IPS DF 19.7 (cell line): Measurements from ENCODE around the gene HS1BP3.

Source experiments
- DNase-seq: peaks from one replicate; pipeline ENCODE4 v3.0.0-alpha.2; 2013; ENCODE audit warnings: low read depth, low spot score

Gene HS1BP3

DNA sequence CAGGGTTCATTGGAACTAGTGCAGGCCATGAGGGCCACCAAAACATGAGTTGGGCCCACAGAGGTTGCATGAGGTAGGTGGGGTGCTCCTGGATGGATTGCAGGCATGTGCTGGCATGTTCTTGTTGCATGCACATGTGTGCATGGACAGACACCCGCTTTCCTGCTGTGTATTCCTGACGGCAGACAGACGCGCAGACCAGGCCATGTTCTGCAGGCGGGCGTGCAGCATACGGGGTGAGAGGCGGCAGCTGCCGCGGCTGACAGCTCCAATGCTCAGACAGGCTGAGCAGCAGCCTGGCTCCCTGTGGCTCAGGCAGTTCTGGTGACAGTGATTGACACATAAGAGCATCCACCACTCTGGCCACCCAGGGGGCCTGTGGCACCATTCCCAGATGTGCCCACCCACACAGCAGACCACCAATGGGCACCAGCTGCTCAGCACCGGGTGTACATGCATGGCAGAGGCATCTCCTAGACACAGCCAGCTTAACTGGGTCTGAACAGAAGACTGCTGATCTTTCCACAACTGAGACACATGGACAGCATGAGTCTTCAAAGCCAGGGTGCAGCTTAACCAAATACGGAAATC, 21.2 kb downstream of the HS1BP3 start:
- no peak for DNase-seq

DNA sequence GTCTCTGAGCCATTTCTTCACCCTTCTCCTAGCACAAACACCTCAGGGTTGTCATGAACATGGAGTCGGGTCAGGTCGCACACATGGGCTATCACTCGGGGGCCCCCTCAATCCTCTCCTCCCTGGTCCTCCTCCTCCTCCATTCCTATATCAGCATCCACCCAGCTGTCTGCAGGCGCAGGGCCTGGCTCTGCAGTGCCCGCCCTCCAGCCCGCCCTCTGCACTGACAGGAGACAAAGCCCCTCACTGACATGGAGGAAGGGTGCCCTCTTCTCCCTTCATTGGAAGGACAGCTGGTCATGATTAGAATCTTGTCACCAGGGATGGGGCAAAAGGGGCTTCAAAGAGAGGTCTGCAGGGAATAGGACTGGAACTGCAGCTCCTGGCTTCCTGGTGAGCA, 21.7 kb downstream of the HS1BP3 start:
- no peak for DNase-seq

DNA sequence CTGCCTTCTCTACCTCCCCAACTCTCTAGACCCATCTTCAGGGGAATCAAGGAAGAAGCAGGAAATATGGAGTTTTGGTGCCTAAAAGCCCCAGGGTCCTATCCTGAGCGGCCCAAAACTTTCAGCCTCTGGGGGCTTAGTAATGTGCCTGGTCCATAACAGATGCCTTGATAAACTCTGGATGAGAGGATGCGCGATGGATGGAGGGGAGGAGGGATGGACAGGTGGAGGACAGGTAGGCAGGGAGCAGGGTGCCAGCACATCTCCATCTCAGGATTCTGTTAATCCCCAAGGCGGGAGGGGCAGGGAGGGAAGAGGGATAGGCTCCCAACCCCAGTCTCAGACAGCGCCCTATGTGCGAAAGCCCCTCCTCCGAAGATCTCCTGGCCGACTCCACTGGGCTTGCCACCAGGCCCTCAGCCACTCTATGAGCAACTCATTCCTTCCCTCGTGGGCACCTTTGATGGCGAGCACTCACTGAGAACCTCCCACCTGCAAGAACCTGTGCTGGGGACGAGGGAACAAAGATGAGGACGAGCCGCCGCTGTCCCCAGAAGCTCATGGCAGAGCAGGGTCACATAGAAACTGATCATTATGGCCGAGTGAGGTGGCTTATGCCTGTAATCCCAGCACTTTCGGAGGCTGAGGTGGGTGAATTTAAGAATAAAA, 23.1 kb downstream of the HS1BP3 start:
- no peak for DNase-seq

DNA sequence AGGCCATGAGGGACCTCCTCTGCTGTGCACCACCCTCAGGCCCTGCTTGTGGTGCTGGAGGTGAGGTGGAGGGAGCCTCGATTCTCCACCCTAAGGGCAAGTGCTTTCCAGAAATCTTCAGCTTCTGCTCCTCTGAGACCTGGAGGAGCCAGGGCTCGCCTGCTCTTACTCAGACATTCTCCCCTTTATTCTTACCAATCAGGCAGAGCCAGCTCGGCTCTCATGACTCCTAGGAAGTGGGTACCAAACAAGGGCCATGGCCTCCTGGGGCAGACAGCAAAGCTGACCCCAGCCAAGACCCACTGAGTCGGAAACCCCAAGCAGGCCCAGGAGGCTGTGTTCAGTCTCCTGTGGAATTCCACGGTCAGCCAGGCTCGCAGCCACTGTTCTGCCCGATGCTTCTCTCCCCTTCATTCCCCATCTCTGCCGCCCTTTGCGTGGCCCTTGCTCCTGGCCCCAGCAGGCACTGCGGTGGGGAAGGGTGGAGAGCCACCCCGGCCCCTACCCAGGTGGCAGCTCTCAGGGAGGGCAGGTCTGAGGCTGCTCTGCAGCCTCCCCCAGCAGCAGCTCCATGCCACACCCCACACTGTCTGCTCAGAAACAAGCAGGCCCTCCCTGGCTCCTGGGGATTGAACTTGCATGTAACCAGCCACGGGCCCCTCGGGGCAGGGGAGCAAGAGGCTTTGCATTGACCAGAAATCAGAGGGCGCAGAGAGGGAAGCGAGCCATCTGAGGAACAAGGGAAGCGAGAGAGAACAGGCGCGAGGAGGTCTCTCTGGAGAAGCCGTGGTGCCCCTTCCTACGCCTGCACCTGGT, 24.0 kb downstream of the HS1BP3 start:
- DNase-seq = no peak

DNA sequence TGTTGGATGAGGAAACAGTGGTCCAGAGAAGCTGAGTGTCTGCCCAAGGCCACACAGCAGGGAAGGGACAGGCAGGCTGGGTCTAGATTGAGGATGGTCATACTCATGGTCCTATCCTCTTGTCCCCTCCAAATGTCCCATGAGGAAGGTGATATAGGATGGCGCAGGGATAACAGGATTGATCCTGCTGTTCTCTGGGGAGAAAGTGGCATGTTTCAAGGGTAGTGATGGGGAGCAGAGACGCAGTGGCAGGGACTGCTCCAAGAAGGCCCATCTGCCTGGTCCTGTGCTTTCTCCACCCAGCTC, 24.6 kb downstream of the HS1BP3 start:
- no peak for DNase-seq

DNA sequence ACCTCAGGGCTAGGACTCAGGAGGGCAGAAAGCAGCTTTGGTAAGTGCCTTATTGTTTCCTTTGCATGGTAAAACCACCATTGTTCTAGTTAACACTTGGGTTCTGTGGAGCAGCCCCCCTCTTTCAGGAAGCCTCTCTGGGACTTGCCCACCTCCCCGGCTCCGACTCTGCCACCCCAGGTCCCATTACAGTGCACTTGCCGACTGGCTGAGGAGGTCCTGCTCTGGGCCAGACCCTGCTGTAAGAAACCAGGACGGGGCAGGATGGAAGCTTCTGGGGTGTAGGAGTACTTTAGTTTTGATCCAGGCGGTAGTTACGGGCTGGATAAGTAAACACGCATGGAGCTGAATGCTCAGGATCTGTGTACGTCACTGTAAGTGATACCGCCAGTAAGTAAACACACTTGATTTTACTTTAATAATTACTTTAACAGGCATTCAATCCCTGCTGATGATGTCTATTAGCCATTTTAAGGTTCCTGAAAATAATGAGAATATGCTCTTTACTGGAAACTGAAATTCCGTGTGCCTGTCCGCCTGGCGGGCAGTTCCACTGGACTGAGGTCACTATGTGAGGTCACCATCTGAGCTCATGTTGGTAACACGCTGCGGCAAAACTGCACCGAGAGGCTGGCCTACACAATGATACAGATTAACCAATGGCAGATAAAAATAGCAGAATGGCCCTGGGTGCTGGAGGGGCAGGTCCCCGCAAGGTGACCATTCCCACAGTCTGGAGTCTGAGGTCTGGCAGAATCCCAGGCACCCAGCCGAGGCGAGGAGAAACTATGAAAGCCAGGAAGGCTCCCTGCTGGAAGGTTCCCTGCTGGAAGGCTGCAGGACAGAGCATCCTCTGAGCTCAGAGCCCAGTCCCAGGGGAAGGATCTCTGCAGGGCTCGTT, 25.2 kb downstream of the HS1BP3 start:
- DNase-seq = no peak

DNA sequence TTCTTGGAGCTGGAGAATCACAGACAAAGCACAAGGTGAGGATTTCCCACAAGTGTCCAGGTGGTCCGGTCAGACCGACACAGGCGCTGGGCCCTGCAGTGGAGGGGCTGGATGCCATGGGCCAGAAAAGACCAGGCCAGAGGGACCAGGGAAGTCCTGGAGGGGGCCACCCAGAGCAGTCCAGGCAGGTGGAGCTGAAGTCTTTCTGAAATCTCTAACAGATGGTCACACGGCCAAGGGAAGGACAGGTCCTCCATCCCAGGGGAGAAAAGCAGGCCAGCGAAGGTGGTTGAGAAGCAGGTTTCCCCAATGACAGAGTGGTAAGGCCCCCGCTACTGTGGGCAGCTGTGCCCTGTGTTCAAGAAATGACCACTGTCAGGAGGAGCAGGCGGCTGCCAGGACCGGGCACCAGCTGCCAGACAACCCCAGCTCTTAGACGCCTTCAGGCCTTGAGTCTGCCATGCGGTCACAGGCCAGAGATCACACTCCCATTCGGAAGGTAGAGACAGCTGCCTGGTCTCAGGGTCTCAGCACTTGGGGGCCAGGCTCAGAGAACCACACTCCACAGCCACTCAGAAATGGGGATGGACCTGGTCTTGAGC, 25.9 kb downstream of the HS1BP3 start:
- DNase-seq = no peak

DNA sequence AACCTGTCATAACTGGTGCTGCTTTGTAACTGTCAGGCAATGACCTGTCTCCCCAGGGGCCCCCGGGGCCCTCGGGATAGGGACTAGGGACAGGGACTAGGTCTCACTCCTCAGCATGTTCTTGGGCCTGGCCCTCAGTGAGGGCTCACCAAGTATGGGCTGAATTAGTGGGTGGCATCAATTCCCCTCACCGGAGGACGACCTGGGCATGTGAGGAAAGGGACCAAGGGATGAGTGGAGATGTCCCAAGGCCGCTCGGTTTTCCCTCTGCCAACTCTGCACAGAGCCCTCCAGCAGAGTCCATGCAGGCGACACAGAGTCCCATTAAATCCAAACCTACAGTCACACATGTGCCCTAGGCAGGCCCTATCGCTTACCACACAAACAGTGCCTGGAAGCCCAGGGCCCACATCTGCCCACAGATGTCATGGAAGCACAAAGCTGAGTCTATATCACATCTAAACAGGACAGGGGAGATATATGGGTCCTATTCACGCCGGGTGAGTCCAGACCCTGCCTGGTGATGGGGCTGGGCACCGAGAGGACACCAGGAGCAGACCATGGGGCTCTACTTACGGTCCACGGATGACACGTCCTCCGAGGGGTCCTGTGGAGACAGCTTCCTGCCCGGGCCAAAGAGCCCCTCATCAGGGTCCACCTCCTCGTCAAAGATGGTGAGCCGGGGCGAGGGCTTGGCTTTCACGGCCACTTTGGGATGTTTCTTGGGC, 26.6 kb downstream of the HS1BP3 start:
- no peak for DNase-seq

DNA sequence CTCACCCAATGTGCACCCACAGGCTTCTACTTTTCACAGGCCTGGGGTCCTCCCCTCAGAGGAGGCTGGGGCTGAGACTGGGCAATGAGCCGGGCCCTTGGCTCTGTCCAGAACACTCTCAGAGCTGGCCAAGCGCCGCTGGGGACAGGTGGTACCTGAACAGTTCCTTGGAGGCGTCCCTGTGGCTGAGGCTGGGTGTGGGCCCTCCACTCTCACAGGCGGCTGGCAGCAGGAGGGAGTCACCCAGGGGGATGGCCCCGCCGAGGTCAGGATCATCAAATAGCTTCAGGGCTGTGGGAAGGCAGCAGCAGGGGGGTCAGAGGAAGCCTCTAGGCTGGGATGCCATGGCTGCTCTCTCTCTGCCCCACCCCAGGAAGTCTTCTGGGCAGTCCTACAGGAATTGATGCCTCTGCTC, 27.1 kb downstream of the HS1BP3 start:
- DNase-seq = no peak

DNA sequence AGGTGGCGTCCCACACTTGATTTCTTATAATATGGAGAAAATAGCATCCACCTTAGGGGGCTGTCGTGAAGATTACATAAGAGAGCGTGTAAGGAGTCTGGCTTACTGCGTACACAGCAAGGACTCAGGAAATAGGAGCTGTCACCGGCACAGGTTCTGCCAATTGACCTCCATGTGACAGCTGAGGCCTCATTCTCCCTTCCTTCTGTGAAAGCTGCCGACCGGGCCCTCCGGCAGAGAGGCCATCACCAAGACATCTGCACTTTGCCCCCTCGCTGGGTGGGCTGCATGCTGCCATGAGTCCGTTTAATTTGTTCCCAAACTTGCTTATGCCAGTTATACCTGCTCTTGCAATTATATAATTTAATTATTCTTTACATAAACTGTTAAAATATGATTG, 27.7 kb downstream of the HS1BP3 start:
- no peak for DNase-seq

DNA sequence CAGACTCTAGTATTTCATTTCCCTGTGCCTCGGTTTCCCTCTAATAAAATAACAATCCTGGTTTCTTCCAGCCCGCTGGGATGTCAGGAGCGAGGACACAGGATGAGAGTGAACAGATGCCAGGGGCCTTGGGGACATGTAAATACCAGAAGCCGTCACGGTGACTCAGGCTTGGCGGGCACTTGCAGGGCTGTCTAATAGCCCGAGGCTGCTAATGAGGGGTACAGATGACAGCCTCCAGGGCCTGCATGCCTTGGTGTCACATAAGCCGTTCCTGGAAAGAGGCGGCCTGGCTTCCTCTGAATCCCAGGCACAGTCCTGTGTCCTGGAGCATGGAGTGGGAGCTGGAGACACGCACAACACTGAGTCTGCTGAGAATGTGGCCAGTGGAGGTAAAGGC, 28.2 kb downstream of the HS1BP3 start:
- DNase-seq = no peak

DNA sequence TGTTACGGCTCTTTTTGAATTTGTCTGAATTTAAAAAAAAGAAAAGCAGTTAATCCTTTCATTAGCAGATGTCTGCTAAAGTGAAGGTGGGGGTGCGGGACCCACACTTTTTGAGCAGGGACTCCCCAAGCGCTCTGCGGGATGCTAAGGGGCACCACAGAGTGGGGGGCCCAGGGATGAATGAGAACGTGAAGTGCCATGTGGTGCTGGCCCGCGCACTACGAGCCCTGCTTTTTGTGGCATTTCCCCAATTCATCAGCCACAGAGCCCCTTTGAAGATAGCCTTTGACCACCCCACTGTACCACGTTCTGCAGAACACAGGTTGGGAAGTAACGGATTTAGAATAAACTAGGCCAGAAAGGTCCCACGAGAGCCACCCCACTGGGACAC, 28.6 kb downstream of the HS1BP3 start:
- no peak for DNase-seq

DNA sequence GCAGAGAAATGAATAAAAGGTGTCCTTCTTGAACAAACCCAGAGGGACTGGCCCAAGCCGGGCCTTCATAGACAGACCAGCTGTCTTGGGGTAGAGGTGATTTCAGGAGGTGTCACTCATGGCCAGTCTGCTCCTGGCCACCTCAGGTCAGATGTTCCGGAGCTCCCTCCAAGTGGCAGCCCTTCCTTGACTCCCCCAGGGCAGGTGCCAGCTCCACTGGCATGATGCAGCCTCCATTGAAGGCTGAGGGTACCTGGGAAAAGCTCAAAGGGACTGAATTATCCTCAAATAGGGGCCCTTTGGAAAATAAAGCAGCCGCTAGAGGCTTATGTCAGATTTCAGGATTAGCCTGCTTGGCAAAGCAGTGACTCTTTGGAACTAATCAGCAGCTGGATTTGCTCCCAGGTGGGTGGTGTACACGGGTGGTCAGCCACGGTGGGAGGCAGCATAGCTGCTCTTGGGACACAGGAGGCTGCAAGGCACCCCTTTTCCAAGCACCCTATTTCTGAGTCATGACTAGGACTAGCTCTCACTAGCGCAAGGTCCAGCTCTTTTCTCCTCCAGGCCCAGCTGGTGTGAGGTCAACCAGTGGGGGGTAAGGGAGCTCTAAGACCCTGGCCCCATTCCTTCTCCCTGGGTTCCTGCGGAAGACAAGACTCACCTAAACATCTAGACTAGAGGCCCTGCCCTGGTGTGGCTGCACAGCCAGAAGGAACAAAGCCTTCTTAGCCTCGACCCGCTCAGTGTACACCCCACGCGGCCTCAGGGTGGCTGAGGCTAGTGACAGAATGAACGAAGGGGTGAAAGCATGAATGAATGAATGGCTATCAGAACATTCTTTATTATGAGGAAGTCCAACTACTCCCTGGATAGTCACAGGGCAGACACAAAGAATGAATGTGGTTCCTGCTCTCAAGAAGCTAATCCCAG, 29.3 kb downstream of the HS1BP3 start:
- no peak for DNase-seq

DNA sequence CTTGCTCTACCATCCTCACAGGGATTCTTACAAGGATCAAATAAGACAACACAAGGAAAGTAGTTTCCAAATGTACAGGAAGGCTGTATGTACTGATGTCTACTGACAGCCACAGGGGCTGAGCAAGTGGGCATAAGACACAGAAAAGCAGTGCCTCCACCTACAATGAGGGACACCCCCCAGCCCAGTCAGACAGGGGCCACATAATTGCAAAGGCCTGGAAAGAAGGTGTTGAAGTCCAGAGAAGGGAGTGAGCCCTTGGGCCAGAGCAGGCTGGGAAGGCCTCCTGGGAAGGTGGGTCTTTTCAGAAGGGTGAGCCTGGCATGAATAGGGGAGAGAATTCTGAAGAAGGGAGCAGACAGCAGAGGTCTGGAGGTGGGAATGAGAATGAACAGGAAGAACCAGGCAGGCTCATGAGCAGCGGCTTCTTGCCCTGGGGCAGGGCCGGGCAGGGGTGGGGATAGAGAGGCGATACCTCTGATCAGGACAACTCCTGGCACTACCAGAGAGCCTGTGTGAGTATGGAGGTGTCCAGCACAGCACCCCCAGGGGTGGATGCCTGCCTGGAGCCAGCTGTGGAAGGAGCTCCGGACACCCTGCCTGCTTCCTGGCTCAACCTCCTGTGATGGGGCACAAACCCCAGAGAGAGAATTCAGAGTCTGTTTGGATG, 30.1 kb downstream of the HS1BP3 start:
- no peak for DNase-seq

DNA sequence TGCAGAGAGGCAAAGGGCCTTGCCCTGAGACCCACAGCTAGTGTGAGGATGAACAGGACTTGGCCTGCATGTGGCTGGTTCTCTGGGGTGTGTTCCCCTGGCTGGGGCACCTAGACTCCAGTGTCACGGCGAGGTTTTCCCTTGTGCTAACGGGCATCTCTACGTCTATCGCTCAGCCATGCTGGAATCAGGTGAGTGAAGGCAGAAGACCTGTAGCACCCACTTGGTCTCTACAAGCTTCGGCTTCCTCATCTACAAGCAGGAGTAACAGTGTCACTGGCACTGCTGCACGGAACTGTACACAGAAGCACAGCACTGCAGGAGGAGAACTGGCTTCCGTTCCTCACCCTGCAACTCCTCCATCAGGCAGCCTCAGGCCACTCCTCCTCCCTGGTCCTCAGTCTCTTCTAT, 30.6 kb downstream of the HS1BP3 start:
- DNase-seq = no peak

DNA sequence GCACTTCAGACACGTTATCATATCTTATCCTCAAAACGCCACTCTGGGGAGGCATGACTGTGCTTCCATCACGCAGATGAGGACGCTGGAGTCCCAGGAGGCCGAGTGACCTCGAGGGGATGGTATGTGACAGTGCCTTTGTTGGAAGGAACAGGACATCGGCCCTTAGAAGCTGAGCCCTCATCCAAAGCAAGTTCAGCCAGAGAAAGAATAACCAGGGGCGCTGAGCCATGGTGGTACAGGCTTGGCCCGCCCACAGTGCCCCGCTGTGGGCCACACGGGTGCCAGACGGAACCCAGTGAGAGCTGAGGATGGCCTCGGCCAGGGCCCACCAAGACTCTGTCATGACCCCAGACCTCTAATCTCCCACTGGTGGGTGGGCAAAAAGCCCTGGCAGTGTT, 31.3 kb downstream of the HS1BP3 start:
- no peak for DNase-seq

DNA sequence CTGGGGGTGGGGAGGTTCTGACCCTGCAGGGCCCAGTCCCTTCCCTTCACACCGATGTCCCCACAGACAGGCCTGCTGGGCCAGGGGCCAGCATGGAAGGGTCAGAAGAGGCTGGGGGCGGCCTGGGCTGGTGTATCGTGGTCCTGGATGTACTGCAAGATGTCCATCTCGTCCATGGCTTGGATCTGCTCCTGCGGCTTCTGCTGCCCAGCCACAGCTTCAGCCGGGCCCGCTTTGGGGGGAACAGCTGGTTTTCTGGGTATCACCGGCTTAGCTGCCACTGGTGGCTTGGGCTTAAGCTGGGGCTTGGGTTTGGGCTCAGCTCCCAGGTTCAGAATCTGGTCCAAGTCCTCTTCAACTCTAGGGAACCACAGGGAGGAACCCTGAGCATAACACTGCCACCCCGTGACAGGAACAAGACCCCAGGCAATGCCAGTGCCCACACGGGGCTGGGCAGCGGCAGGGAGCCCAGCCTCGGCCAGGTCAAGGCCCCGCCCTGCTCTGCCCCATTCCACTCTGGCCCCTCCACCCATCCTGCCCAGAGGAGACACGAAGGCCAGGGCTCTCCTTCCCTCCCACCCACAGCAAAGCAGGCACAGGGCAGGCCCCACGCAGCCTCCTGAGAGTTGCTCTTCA, 31.9 kb downstream of the HS1BP3 start:
- no peak for DNase-seq

DNA sequence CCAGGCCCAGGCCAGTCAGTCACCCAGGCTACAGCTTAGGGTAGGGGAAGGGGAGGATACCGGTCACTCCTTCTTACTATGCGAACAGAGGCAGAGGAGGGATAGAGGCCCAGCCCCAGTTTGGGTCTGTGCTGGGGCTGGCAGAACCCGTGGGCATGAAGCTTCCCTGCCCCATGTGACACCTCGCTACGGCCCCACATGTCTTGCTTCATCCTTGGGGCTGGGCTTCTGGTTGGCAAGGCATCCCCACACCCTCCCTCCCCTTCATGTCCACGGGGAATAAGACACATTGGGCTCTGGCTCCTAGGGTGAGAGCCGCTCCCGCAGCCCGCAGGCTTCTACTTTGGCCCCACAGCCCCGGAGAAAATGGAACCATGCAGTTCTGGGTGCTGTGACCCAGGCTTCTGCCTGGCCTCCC, 32.4 kb downstream of the HS1BP3 start:
- DNase-seq = no peak
